SKM-1 treated with dmso at 0.1 percent for 144 hours (cell line): ENCODE measurements around the gene PAMR1.

Experiments
- DNase-seq: peaks from one replicate; lab custom pipeline; 2025; ENCODE audit not compliant: unreplicated experiment; lab: John Stamatoyannopoulos, UW

Gene PAMR1

GRCh38 chr11:35501776-35502175 lies 23.6 kb downstream of the PAMR1 start:
- no peak for DNase-seq

GRCh38 chr11:35500744-35501143 lies 24.7 kb downstream of the PAMR1 start:
- DNase-seq: no peak

GRCh38 chr11:35496416-35496815 lies 29.0 kb downstream of the PAMR1 start:
- DNase-seq: no peak

- DNase-seq: no peak
Observed at GRCh38 chr11:35494957-35495490, 30.4 kb downstream of the PAMR1 start.

GRCh38 chr11:35491231-35491871 lies 34.1 kb downstream of the PAMR1 start:
- no peak for DNase-seq

GRCh38 chr11:35488117-35488516 lies 37.3 kb downstream of the PAMR1 start:
- no peak for DNase-seq

GRCh38 chr11:35487532-35488078 lies 37.8 kb downstream of the PAMR1 start:
- peak; percentile 25 for DNase-seq

- no peak for DNase-seq
Observed at GRCh38 chr11:35486934-35487333, 38.5 kb downstream of the PAMR1 start.

- no peak for DNase-seq
Observed at GRCh38 chr11:35486446-35486845, 39.0 kb downstream of the PAMR1 start.

GRCh38 chr11:35485656-35486322 lies 39.6 kb downstream of the PAMR1 start:
- DNase-seq: peak; percentile 68

- no peak for DNase-seq
Observed at GRCh38 chr11:35484435-35484834, 41.0 kb downstream of the PAMR1 start.

- no peak for DNase-seq
Observed at GRCh38 chr11:35483131-35483820, 42.1 kb downstream of the PAMR1 start.

- DNase-seq: no peak
Observed at GRCh38 chr11:35479731-35480130, 45.7 kb downstream of the PAMR1 start.

- no peak for DNase-seq
Observed at GRCh38 chr11:35478471-35479091, 46.8 kb downstream of the PAMR1 start.

- no peak for DNase-seq
Observed at GRCh38 chr11:35477901-35478300, 47.5 kb downstream of the PAMR1 start.

GRCh38 chr11:35474688-35475087 lies 50.7 kb downstream of the PAMR1 start:
- no peak for DNase-seq

GRCh38 chr11:35473795-35474374 lies 51.5 kb downstream of the PAMR1 start:
- no peak for DNase-seq

- DNase-seq: no peak
Observed at GRCh38 chr11:35470616-35471015, 54.8 kb downstream of the PAMR1 start.

GRCh38 chr11:35466058-35466457 lies 59.4 kb downstream of the PAMR1 start:
- no peak for DNase-seq

- no peak for DNase-seq
Observed at GRCh38 chr11:35464308-35464707, 61.1 kb downstream of the PAMR1 start.

GRCh38 chr11:35463331-35463751 lies 62.1 kb downstream of the PAMR1 start:
- no peak for DNase-seq
